GM21360 (cell line): ENCODE data around the gene ADARB2.

ENCODE experiments used
- ATAC-seq: cut with Tn5 transposase; IDR thresholded peaks from one replicate; pipeline ENCODE4 v1.9.1; 2021; ENCODE audit warnings: mild to moderate bottlenecking, moderate library complexity; ENCODE audit not compliant: unreplicated experiment

The ADARB2 gene

GRCh38 chr10:1687190-1687589 is 50.1 kb downstream of the ADARB2 start:
- no peak for ATAC-seq

GRCh38 chr10:1686491-1686749 is 50.9 kb downstream of the ADARB2 start:
- ATAC-seq = no peak

GRCh38 chr10:1685699-1686490 is 51.4 kb downstream of the ADARB2 start:
- ATAC-seq = no peak

- no peak for ATAC-seq
Observed at GRCh38 chr10:1684991-1685390, 52.3 kb downstream of the ADARB2 start.

GRCh38 chr10:1683649-1684048 is 53.7 kb downstream of the ADARB2 start:
- ATAC-seq = no peak

- no peak for ATAC-seq
Observed at GRCh38 chr10:1679821-1680650, 57.3 kb downstream of the ADARB2 start.

GRCh38 chr10:1678084-1678483 is 59.2 kb downstream of the ADARB2 start:
- ATAC-seq = no peak

GRCh38 chr10:1677307-1677939 is 59.9 kb downstream of the ADARB2 start:
- no peak for ATAC-seq

GRCh38 chr10:1674501-1674900 is 62.8 kb downstream of the ADARB2 start:
- ATAC-seq = peak; percentile 59

GRCh38 chr10:1673568-1674345 is 63.6 kb downstream of the ADARB2 start:
- ATAC-seq = no peak

- no peak for ATAC-seq
Observed at GRCh38 chr10:1672001-1672781, 65.1 kb downstream of the ADARB2 start.

- no peak for ATAC-seq
Observed at GRCh38 chr10:1671366-1672000, 65.8 kb downstream of the ADARB2 start.

- no peak for ATAC-seq
Observed at GRCh38 chr10:1670541-1671365, 66.6 kb downstream of the ADARB2 start.

- no peak for ATAC-seq
Observed at GRCh38 chr10:1669433-1669832, 67.9 kb downstream of the ADARB2 start.

- ATAC-seq = no peak
Observed at GRCh38 chr10:1668399-1668798, 68.9 kb downstream of the ADARB2 start.

- no peak for ATAC-seq
Observed at GRCh38 chr10:1667392-1667791, 69.9 kb downstream of the ADARB2 start.

- no peak for ATAC-seq
Observed at GRCh38 chr10:1666147-1666546, 71.2 kb downstream of the ADARB2 start.

GRCh38 chr10:1665681-1666080 is 71.6 kb downstream of the ADARB2 start:
- ATAC-seq = no peak

- ATAC-seq = no peak
Observed at GRCh38 chr10:1665021-1665661, 72.2 kb downstream of the ADARB2 start.
